NCI-H2227 treated with DMSO at 0.1 percent for 48 hours (cell line): Measurements from ENCODE around the gene TMEM115.

Experiments
- DNase-seq: peaks from one replicate; lab custom pipeline; 2025; lab: John Stamatoyannopoulos, UW

Gene TMEM115

DNA sequence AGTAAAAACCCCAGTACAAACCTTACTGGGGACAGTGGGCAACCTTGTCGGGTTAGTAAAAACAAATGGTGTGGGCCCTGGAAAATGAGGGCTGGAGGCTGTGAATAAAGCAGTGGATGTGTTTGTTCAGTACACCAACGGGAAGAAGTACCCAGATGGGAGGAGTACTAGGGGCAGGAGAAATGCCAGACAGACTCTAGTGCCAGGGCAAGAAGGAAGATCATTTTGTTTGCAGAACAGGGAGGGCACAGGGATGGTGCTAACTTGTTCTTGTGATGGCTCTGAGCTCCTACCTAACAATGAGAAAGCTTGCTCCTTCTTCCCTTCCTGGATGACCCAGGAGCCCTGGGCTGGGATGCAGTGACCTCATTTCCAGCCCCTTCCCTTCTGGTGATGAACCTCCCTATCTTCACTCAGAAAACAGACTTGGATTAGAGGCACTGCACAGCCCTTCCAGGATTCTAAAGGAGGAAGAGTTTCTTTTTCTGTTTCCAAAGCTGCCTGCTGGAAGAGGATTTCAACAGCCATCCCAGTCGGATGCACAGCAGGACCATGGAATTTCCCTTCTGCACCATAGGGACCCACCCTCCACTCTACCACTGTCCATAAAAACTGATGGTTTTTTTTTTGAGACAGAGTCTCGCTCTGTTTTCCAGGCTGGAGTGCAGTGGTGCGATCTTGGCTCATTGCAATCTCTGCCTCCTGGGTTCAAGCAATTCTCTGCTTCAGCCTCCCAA is 24.8 kb downstream of the TMEM115 start:
- DNase-seq, result no peak

DNA sequence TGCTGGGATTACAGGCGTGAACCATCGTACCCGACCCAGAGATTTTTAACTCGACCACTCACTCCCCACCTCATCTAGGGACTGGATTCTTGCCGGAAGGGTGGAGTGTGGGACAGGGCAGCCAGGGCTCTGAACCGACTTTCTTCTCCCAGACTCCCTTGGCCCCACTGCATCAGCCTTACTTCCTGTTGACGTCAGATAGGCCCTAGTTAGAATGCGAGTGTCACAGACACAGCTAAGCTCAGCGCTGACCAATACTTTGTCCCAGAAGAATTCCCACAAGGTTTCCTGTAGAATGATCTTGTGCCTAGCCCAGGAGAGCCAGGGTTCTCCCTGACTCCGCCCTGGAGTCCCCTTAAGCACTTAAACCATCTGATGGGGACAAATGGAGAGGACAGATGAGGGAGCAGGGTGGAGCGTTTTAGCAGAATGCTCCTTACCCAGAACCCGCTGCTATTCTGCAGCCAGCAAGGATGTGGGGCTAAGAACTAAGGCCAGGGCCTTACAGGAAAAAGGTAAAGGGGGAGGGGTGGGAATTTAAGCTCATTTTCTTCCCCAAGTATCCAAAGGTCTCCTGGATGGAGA is 25.5 kb downstream of the TMEM115 start:
- DNase-seq, result no peak

DNA sequence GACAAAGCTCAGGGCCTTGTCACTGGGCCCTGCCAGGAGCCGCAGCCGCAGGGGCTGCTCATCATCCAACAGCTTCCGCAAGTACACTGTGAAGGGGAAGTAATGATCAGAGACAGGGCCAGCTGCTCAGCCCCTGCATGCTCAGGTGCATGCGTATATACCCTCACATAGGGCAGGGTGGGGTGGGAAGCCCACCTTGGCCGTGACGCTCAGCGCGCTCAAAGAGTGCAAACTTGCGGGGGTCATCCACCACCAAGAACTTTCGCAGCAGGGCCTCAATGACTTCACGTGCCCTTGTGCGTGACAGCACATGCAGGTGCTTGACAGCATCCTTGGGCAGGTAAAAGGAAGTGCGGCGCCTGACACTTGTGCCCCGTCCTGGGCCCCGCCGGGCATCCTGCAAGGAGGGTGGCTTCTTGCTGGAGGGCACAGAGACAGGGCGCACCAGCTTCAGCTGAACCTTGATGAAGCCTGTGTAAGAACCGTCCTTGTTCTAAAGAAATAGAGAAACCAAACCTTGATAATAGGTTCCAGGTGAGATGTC is 27.9 kb downstream of the TMEM115 start:
- no peak for DNase-seq

DNA sequence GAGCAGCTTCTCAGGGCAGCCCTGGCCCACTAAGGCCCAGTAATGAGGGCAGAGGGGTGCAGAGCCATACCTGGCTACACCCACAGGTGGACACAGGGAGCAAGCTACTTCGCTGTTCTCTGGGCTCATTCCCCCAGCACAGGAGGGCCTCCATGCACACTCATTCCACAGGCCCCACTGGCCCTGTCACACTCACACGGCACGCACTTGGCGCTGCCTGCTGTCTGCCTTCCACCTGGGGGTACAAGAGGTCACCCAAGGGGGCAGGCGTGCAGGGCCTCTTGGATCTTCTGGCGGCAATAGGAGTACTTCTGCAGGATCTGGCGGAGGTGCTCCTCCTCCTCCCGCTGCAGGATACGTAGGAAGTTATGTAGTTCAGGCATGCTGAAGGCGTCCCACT is 29.0 kb downstream of the TMEM115 start:
- DNase-seq, result no peak

DNA sequence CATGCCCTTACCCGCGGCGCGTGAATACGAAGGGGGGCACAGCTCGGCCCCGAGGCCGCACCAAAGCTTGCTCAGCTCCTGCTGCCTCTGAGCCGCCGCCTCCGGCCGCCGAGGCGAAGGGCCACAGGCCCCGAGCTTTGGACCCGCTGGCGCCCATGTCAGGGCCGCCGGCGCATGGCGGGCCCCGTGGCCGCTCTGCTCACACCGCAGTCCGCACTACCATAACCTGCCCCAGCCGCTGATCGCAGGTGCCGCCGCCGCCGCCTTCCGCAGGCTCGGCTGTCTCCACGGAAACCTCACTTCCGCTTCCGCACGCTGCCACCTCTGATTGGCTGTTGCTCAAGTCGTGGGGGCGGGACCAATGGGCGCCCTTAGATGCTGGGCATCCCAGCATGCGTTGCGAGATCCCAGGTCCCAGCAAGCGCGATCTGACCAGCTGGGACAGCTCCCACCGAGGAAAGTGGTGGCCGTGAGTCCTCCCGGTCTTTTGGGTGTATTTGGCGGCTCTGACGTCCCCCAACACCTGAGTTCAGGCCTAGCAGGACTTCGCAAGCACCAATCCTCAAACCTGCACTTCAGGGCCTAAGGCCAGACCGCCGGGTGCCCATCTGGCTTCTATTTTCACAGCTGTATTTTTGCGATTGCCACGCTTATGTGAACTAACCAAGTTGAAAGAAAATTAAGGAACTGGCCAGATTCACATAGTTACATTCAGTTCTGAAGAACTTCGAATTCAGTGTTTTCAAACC is 31.2 kb downstream of the TMEM115 start, which contains the start of gene TUSC2:
Gene TUSC2 (minus strand): TSS at position 281 of the 749 bp plus-strand sequence. CDS start 124 bp downstream, at position 157.
- peak; percentile 85 for DNase-seq

DNA sequence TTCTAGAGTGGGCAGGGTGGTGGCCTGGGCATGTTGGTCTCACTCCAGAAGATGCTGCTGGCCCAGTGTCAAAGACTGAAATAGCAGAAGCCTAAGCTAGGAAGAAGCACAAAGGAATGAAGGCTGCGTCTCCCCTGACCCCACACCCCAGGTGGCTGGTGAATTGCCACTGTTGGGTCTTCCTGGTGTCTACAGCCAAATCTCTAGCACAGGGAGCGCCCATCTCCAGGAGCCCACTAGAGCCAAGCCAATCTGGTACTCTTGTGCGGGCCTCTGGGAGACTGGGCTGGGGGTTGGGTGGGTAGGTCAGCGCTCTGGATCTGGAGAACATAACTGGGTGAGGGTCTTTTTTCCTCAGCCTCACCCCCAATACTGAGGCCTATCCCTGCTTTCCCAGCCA is 32.2 kb downstream of the TMEM115 start:
- no peak for DNase-seq

DNA sequence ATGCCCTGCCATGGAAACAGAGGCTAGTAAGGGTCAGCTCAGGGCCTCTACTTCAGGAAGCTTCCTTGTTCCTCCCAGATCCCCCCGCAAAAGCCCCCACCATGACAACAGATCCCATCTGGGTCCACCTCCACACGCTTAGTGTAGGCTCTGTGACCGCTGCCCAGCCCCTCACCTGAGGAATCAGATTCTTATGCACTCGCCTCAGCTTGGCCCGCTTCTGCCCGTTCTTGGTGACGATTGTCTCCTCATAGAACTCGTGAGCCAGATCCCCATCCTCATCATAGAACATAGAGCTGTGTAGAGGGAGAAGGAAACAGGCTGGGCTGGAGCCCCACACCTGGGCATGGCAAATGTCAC is 33.2 kb downstream of the TMEM115 start:
- no peak for DNase-seq

DNA sequence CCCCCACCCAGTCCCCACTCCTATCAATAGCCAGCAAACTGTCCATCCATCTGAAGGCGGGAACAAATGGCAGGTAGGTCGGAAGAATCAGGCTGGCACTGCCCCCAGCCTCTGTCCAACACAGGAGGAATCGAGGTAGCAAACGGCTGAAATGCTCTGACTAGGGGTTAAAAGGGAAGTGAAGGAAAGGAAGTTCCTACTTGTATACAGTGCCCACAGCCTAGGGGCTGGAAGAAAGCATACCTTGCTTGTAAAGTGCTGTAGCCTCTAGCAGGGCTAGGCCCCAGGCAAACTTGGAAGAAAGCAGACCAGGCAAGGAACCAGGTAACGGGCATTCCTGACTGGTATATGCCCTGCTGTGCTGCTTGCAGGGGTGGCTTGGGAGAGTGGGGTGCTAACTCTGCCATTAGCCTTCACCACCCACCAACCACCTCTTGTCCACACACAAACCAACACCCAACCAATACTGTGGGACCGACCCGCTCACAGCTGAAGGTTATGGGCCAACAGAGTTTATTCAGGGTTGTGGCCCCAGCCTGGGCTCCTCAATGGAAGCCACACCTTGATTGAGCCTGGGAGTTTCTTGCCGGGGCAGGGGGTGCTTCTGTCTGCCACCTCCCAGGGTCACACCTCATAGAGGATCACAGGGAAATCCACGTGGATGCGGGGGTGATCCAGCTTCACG is 33.7 kb downstream of the TMEM115 start:
- DNase-seq, result no peak

DNA sequence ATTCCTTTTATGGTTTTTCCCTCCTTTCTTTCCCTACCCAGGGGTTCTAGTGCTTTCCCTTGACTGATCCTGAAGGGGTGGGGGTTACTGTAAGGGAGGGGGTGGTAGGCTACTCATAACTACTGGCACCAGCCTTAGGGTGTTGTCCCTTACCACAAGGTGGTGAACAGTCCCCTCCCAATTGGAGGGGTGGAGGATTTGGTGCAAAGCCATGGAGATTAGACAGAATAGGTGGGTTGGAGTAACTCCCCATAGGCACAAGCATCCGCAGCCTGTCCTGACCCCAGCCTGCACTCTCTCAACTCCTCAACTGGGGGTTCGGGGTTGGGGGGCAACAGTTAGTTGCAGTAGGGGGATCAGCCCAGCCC is 34.2 kb downstream of the TMEM115 start:
- no peak for DNase-seq

DNA sequence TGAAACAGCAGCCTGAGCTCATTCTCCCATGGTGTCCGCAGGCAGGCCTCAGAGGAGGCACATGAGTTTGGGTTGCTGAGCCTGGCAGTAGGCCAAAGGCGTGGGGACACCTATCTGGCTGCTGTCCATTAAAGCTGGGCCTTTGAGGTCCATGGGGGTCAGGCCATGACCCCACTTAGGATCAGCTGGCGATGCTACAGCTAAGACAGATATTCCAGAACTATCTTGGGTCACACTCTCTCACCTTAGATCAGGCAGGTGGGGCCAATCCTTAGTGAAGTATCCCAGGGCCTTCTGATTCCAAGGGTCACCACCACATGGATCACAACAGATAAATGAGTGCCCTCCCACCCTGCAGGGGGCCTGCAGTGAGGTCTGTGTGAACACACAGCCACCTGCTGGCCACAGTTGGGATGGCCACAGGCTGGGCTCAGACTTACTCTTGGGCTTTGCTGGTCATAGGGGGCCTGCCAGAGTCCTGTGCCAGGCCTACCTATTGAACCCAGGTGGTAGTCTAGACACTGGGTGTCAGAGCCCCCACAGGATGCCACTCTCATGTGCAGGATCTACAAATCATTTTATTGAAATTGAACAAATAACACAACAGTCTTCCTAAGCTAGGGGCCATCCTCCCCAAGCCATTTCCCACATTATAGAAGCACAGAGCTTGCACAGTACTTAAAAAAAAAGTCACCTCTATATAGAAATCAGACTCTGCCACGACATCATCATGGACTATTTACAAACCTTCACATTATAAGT is 34.8 kb downstream of the TMEM115 start:
- no peak for DNase-seq

DNA sequence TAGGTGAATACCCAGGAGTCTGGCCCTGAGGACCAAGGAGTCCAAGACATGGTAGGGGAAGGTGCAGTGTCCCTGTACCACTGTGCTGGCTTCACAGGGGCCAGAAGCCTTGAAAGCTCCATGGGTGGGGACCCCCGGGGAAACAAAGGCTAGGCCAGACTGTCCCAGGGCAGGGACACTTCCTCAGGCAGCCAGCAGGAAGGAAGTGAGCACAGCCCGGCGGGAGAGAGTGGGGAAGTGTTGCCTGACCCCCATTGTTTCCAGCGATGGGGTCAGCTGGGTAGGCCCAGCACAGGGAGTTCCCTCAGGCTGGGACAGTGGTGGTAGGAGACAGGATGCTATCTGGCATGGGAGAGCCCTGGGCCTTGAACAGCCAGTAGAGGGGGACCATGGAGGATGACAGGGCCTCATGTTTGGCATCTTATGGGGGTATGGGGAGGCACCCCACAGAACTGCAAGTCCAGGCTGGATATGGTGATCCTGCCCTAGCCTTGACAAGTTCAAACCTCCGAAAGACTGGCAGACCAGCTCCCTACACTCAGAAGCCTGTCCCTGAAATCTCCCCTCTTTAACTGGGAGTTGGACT is 35.6 kb downstream of the TMEM115 start:
- DNase-seq, result no peak

DNA sequence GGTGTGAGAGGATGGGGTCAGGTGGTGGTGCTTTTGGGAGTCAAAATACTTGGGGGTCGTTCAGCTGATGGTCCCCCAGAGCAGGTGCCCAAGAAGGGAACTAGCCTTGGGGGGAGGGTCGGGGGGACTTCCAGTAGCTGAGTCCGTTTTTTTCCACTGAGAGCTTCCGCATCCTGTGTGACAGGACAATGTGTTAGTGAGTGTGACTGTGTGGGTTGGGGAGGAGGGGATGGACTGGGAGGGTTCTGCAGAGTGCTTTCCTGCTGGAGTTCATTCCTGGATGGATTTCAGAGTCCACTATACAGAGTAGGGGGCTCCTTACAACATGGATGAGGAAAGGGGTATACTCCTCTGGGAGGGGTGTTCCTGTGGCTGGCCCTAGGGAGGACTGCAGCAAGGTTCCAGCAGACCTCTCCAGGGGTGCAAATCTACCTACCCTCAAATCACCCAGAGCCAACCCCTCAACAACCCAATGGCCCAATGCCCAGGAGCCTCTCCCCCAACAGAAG is 36.2 kb downstream of the TMEM115 start:
- DNase-seq, result no peak

DNA sequence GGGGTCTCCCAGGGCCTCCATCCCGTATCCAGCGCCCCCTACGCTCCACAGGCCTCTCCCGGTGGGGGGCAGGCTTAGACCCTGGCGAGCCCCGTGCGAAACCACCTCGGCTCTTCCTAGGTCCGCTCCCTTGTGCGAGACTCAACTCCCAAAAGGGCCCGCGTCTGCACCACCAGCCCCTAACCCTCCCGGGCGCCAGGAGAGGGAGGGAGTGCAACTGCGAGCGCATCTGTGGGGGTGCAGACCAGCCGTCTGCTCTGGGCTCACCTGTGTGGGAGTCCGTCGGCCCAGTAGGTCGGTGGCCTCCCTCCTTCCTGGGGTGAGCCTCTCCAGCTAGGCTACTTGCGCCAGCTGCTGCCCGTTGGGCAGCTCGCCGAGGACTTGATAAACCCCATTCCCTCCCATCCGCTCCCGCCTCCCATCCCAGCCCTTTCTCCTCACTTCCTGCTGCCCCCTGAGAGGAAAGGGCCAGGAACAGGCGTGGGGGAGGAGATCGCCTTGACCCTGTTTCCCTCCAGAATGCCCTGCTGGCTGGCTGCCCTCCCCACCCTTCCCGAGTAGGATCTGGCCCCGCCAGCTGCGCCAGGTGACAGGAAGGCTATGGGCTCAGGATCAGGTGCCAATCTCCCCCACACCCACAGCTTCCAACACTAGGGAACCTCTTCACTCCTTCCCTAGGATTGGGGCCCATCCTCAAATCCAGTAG is 36.8 kb downstream of the TMEM115 start, which contains the start of gene HYAL2:
Gene HYAL2 (minus strand): TSS at position 360 of the 706 bp plus-strand sequence. CDS start 2,256 bp downstream, outside the sequence.
- DNase-seq, result no peak

DNA sequence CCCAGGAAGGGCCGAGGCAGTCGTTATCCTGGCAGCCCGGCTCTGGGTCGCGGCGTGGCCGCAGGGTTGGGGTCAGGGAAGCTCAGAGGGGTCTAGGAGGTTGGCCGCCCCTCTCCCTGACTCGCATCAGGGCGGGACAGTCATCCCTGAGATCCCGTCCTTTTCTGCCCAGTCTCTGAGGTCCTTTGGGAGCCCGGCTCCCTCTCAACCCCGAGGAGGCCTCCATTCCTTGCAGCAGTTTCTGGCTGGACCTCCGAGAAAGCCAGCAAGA is 37.3 kb downstream of the TMEM115 start:
- DNase-seq, result no peak

DNA sequence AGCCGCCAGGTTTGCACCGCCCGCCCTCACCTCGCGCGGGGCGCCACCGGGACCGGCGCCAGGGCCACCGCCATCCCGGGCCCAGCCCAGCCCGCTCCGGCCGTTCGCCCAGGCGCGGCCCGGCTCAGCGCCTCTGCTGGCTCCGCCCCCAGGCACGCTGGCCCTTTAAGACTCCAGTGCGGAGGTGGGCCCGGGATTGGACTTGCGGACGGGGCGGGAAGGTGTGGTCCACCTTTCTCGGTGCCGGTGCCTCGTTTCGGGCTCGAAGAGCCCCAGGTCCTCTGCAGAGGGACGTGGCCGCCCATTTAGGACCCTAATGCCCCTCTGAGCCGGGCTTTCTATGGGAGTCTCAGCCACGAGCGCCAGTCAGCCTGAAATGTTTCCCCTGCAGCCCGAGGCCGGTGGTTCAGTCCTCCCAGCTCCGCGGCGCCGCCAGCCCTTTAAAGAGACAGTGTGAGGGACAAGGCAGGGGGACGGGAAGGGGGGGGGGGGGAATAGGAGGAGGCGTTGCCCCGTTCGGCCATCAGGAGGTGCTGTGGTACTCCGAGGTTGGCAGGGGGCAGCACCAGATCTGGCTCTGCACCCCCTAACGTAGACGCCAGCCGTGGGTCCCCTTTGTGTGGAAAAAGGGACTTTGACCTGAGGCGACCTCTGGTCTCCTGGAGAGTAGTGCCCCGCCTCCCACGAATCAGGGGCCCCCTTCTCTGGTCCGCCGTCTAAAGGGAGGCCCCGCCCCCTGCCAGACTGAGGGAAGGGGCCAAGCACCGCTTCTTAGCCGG is 37.8 kb downstream of the TMEM115 start:
- DNase-seq, result peak; percentile 94

DNA sequence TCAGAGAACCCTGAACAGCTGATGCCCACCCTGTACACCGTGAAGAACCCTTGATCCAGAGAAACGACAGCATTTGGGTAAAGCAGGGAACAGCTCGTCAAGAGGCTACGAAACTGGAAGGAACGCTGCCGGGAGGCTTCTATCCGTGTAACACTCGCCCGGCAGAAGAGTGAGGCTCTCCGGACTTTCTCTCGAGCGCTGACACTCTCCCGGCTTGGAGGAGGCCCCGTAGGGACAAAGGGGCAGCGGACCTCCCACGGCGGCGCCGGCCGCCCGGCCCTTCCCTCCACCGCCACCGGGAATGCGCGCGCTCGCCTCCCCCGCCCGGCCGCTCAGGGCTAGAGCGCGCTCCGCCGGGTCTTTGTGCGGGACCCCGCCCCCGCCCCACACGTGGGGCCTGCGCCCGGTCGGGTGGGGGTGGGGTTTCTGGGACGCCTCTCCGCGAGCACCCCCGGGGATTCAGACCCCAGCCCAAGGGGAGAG is 38.4 kb downstream of the TMEM115 start:
- DNase-seq, result peak; percentile 71

DNA sequence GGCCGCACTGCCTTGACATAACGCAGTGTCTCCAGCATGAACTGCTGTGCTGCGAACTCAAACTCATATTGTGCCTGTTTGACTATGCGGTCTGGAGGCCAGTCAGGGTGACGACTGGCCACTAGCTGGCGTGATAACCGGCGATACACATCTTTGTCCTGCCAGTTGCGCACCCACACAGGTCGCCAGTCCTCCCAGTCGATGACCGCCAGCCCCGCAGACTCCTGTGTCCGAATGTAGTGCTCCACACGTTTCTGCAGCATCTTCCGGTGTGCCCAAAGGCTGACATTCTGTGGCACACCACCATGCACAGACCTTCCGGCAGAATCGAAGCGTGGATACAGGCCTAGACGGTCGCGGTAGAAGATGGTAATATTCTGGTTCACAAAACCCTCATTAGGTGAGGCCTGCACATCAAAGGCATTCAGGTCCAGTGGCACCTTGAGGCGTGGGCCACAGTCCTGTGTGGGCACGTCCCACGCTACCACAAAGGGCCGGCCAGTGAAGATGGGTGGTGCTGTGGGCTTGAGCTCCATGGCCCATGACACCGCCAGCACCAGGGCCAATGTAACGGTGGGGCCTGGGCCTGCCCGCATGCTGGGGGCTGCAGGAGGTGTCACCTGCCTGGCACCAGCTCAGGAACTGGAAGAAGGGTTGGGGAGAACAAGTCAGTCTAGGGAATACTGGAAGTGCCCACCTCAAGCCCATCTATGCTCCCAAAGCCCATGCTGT is 39.3 kb downstream of the TMEM115 start:
- no peak for DNase-seq

DNA sequence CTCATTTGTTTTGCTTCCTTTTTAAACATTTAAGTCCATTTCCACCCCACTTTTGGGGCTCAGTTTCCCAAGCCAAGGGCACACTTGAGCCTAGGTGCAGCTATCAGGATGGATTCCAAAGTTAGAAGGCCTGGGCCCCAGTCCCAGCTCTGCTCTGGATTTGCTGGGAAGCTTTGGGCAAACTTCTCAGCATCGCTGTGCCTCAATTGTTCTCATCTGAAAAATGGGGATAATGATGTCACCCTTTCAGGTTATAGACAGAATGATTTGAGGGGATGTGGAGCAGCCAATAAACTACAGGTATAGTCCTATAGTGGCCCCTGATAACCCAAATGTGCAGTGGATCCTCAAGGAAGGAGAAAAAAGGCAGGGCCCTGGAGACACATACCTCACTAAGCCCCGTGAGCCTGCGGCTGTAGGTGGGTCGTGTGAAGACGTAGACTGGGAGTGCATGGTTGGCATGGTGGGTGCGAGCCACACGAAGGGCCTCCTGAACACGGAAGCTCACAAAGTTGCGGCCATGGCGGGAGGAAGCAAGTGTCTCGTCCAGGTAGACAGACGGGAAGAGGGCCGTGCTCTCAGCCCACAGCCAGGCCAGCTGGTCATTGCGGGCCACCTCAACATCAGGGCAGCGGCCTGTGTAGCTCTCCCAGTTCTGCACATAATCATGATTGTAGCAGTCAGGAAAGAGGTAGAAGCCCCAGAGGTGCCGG is 40.0 kb downstream of the TMEM115 start:
- no peak for DNase-seq
